B cell (primary cell): Measurements from ENCODE around the gene TXNDC11. TPM values are rescaled to one million over a fixed set of nuclear protein-coding genes. Genes with fewer than 3 reads are reported as not detected.

ENCODE experiments used
- ATAC-seq: fragments of 200-7000 bp; cut with Tn5 transposase; one replicate; pipeline ENCODE4 v1.10.0; 2021; ENCODE audit warnings: low read depth, mild to moderate bottlenecking, moderate number of reproducible peaks, moderate library complexity
- CTCF ChIA-PET: fragments of 350-600 bp; sonication (Branson Sonifier 250); formaldehyde crosslinking; loops from one replicate; lab custom pipeline; 2021; ENCODE audit warnings: antibody characterized with exemption, inconsistent platforms; lab: Charles Lee
- POLR2A ChIA-PET: fragments of 350-600 bp; sonication (Branson Sonifier 250); formaldehyde crosslinking; loops from one replicate; lab custom pipeline; 2021; ENCODE audit warnings: antibody characterized with exemption; lab: Charles Lee
- DNase-seq: peaks from one replicate; pipeline ENCODE4 v3.0.0; 2013
- H2AFZ ChIP-seq: 2 replicates; pipeline ENCODE4 v1.6.1; 2012; ENCODE audit warnings: mild to moderate bottlenecking, low read depth, low read length; ENCODE audit not compliant: insufficient read depth, poor library complexity, severe bottlenecking
- H3K27ac ChIP-seq, 2 donors: 1 replicate in 1 of 2; 2 replicates in 1 of 2; pipeline ENCODE4 v1.5.1; 2012 to 2013; ENCODE audit warnings: low read length in 2 of 2, mild to moderate bottlenecking in 2 of 2, moderate library complexity in 1 of 2
- H3K27me3 ChIP-seq, 4 experiments: fragments of 200-600 bp in 1 of 4; sonication (generic) in 1 of 4; replicated peaks in 1 of 4; 1 replicate in 2 of 4; 2 replicates in 2 of 4; pipeline versions ENCODE4 v1.6.1 to v1.7.0; 2013 to 2016; ENCODE audit warnings: low read length in 3 of 4, mild to moderate bottlenecking in 2 of 4, mixed read lengths in 1 of 4, moderate library complexity in 1 of 4; ENCODE audit not compliant: insufficient read depth in 4 of 4, control insufficient read depth in 3 of 4; ENCODE audit errors: control extremely low read depth in 1 of 4
- H3K36me3 ChIP-seq, 2 experiments: replicated peaks in 1 of 2; 1 replicate in 1 of 2; 2 replicates in 1 of 2; pipeline versions ENCODE4 v1.6.1 to v1.7.1; 2013; ENCODE audit warnings: low read length in 1 of 2; ENCODE audit not compliant: insufficient read depth in 2 of 2, control insufficient read depth in 1 of 2; ENCODE audit errors: control extremely low read depth in 1 of 2, extremely low read depth in 1 of 2
- H3K4me1 ChIP-seq, 2 donors: fragments of 200-600 bp in 1 of 2; sonication (generic) in 1 of 2; 1 replicate in 1 of 2; 2 replicates in 1 of 2; pipeline versions ENCODE4 v1.5.1 to v1.6.1; 2013 to 2017; ENCODE audit warnings: low read length in 2 of 2; ENCODE audit not compliant: control insufficient read depth in 2 of 2, insufficient read depth in 2 of 2
- H3K4me2 ChIP-seq: replicated peaks from 2 replicates; pipeline ENCODE3; 2012; ENCODE audit warnings: mild to moderate bottlenecking, low read depth, low read length; ENCODE audit not compliant: poor library complexity, severe bottlenecking
- H3K4me3 ChIP-seq, 5 experiments: fragments of 200-600 bp in 1 of 5; sonication (generic) in 1 of 5; 1 replicate in 3 of 5; 2 replicates in 2 of 5; pipeline versions ENCODE4 v1.5.1 to v1.7.0; 2011 to 2016; ENCODE audit warnings: low read length in 4 of 5, mild to moderate bottlenecking in 4 of 5, low read depth in 2 of 5, control low read depth in 1 of 5, moderate library complexity in 1 of 5; ENCODE audit not compliant: insufficient read depth in 1 of 5; ENCODE audit errors: control extremely low read depth in 1 of 5, extremely low read depth in 1 of 5
- H3K79me2 ChIP-seq: fragments of 200-600 bp; sonication (generic); one replicate; pipeline ENCODE4 v1.6.0; 2016; ENCODE audit warnings: low read length; ENCODE audit not compliant: control insufficient read depth, insufficient read depth
- H3K9ac ChIP-seq: fragments of 200-600 bp; sonication (generic); 2 replicates; pipeline ENCODE4 v1.6.1; 2017; ENCODE audit warnings: mild to moderate bottlenecking, low read length, moderate library complexity
- H3K9me3 ChIP-seq, 3 donors: one replicate each; pipeline versions ENCODE4 v1.6.1 to v1.7.1; 2013; ENCODE audit warnings: low read length in 2 of 3; ENCODE audit not compliant: control insufficient read depth in 2 of 3, insufficient read depth in 1 of 3; ENCODE audit errors: control extremely low read depth in 1 of 3
- H4K20me1 ChIP-seq: 2 replicates; pipeline ENCODE4 v1.6.0; 2012; ENCODE audit warnings: mild to moderate bottlenecking, low read length; ENCODE audit not compliant: insufficient read depth, control insufficient read depth, poor library complexity, severe bottlenecking
- H3K27ac Mint-ChIP-seq: one replicate; pipeline ENCODE4 v1.8.0; 2021; ENCODE audit warnings: mixed read lengths
- H3K27me3 Mint-ChIP-seq: one replicate; pipeline ENCODE4 v1.8.0; 2021; ENCODE audit warnings: mixed read lengths
- H3K4me1 Mint-ChIP-seq: one replicate; pipeline ENCODE4 v1.8.0; 2021; ENCODE audit warnings: mixed read lengths
- H3K4me3 Mint-ChIP-seq: one replicate; pipeline ENCODE4 v1.8.0; 2021; ENCODE audit warnings: mixed read lengths
- H3K9me3 Mint-ChIP-seq: one replicate; pipeline ENCODE4 v1.8.0; 2022; ENCODE audit warnings: mixed read lengths; ENCODE audit not compliant: insufficient read depth
- CTCF ChIP-seq: fragments of 200-600 bp; IDR thresholded peaks from one replicate; pipeline ENCODE4 v1.8.0; 2022; ENCODE audit warnings: antibody characterized with exemption, mild to moderate bottlenecking
- EZH2 ChIP-seq: IDR thresholded peaks from 2 replicates; pipeline ENCODE4 v1.6.1; 2012; ENCODE audit warnings: borderline replicate concordance, low read depth, mild to moderate bottlenecking, moderate library complexity, low read length; ENCODE audit not compliant: insufficient read depth, poor library complexity, severe bottlenecking
- WGBS: methylation state at CpG from one replicate; pipeline ENCODE4 v1.1.5; 2013; ENCODE audit warnings: missing lambda C conversion rate; ENCODE audit not compliant: insufficient coverage; 5-methylcytosine and 5-hydroxymethylcytosine counted together
- intact Hi-C: fragments of 100-400 bp; cut with micrococcal nuclease; formaldehyde crosslinking; loops from one replicate; pipeline ENCODE4 v1.10.0; 2022
- polyA plus RNA-seq: library from polyadenylated mRNA; depleted of rRNA; stranded (reverse); fragments of >200 nt; gene quantifications from 2 replicates; pipeline ENCODE4 v1.2.3, GENCODE V29; 2012
- total RNA-seq, 2 donors: library from RNA; stranded (reverse); fragments of 120-200 nt in 1 of 2; gene quantifications; 1 replicate in 1 of 2; 2 replicates in 1 of 2; pipeline versions ENCODE4 v1.2.3 to v1.2.4, GENCODE V29; 2013 to 2022

The TXNDC11 gene
- total and polyA plus RNA-seq, 2 donors (not counting 1 experiment from before 2014, with no cell fraction given), result 50.2 to 76.9 TPM

- H3K4me2 ChIP-seq, result no peak overlapping the region
- no peak overlapping the region for H3K27ac Mint-ChIP-seq
- no peak overlapping the region for H3K4me3 Mint-ChIP-seq
- no peaks in the 10 kb centered on the region for H3K79me2 ChIP-seq
- H3K27me3 Mint-ChIP-seq, result no peaks in the 10 kb centered on the region
- H3K27ac ChIP-seq, result no peak overlapping the region
- intact Hi-C loops, result no loop called here
- no peaks in the 10 kb centered on the region for H3K9me3 Mint-ChIP-seq
- no peak for TF ChIP-seq CTCF
- no peak for TF ChIP-seq EZH2
- no peaks in the 10 kb centered on the region for H4K20me1 ChIP-seq
- no peaks in the 10 kb centered on the region for H3K36me3 ChIP-seq
- WGBS, result 61% methylated on average over 3 of the region's 12 CpGs
- DNase-seq (no peak), ATAC-seq (no peak)
- H3K27me3 ChIP-seq, result no peaks in the 10 kb centered on the region
- H3K4me1 Mint-ChIP-seq, result peaks cover 17% of the 10 kb centered on the region
- ChIA-PET CTCF (interaction anchor here (1.2 to 2.9 kb wide), 4 partner anchors 9 to 128 kb away, joined by 3 to 15 read pairs (median 4); no protein-coding TSS in a partner anchor), POLR2A (interaction anchor here (0.9 kb wide), 1 partner anchor 44 kb away, joined by 12 read pairs; no protein-coding TSS in a partner anchor)
- no peak overlapping the region for H2AFZ ChIP-seq
- no peaks in the 10 kb centered on the region for H3K9me3 ChIP-seq
- H3K9ac ChIP-seq, result no peak overlapping the region
- H3K4me3 ChIP-seq, result no peak overlapping the region
- H3K4me1 ChIP-seq, result peaks cover 17% of the 10 kb centered on the region in 2 donors
Observed at GRCh38 chr16:11660565-11660964, 82.1 kb downstream of the TXNDC11 start.

GRCh38 chr16:11658896-11659708, 83.6 kb downstream of the TXNDC11 start:
- ATAC-seq (no peak), DNase-seq (no peak)
- Histone ChIP-seq H2AFZ (no peak overlapping the region), H3K9me3 (no peaks in the 10 kb centered on the region), H3K4me1 (peaks cover 2% of the 10 kb centered on the region in 2 donors), H3K27me3 (no peaks in the 10 kb centered on the region), H4K20me1 (no peaks in the 10 kb centered on the region), H3K9ac (no peak overlapping the region), H3K4me2 (no peak overlapping the region), H3K27ac (no peak overlapping the region), H3K36me3 (no peaks in the 10 kb centered on the region), H3K4me3 (no peak overlapping the region), H3K79me2 (no peaks in the 10 kb centered on the region)
- 96% methylated on average over 15 of the region's 19 CpGs for WGBS
- TF ChIP-seq CTCF (no peak), EZH2 (no peak)
- intact Hi-C loops, result no loop called here
- no peak overlapping the region for H3K4me3 Mint-ChIP-seq
- H3K9me3 Mint-ChIP-seq, result no peaks in the 10 kb centered on the region
- CTCF ChIA-PET, result interaction anchor here (0.6 to 2.9 kb wide), 7 partner anchors 10 to 705 kb away, joined by 3 to 15 read pairs (median 4); no protein-coding TSS in a partner anchor
- POLR2A ChIA-PET, result interaction anchor here (1.2 kb wide), 1 partner anchor 16 kb away, joined by 6 read pairs; no protein-coding TSS in a partner anchor
- peaks cover 8% of the 10 kb centered on the region for H3K4me1 Mint-ChIP-seq
- no peaks in the 10 kb centered on the region for H3K27me3 Mint-ChIP-seq
- H3K27ac Mint-ChIP-seq, result no peak overlapping the region
